Measurements from ENCODE around the gene CHST7. TPM values are rescaled to one million over a fixed set of nuclear protein-coding genes. Genes with fewer than 3 reads are reported as not detected.

The CHST7 gene
- total and polyA plus RNA-seq, 9 donors = 5.9 to 144 (median 25.3) TPM

GRCh38 chrX:46645614-46646013 lies 72.0 kb downstream of the CHST7 start:
- no peaks in the 10 kb centered on the region for H3K27me3 ChIP-seq
- WGBS, 3 donors = 58 to 80% (median 63%) methylated on average over 4 of the region's 4 CpGs
- H3K27ac ChIP-seq = no peak overlapping the region
- no peaks in the 10 kb centered on the region for H3K4me1 ChIP-seq (ENCODE audit: insufficient read depth)
- DNase-seq = no peak
- no peak for TF ChIP-seq CTCF (IDR thresholded peaks at IDR 0.05)
- no peak for TF ChIP-seq POLR2A (IDR thresholded peaks at IDR 0.05)
- no peak for TF ChIP-seq EP300 (IDR thresholded peaks at IDR 0.05)
- no peaks in the 10 kb centered on the region for H3K9me3 ChIP-seq
- intact Hi-C loops (cut with DNase I) = loop anchor here in 2 of 4 donors (5.0 to 10.0 kb wide), 2 partner anchors 71 to 73 kb away; partner anchors contain the start of gene CHST7 (in 2 of the 2)
- no peaks in the 10 kb centered on the region for H3K36me3 ChIP-seq
- H3K4me3 ChIP-seq = no peak overlapping the region

- Histone ChIP-seq H3K36me3 (no peaks in the 10 kb centered on the region), H3K27me3 (no peaks in the 10 kb centered on the region), H3K27ac (no peak overlapping the region), H3K9me3 (no peaks in the 10 kb centered on the region), H3K4me1 (ENCODE audit: insufficient read depth) (no peaks in the 10 kb centered on the region), H3K4me3 (no peak overlapping the region)
- intact Hi-C loops (cut with DNase I) = loop anchor here in 2 of 4 donors (5.0 to 10.0 kb wide), 2 partner anchors 72 to 75 kb away; partner anchors contain the start of gene CHST7 (in 2 of the 2)
- 62 to 67% (median 64%) methylated on average over 5 of the region's 5 CpGs for WGBS, 3 donors
- TF ChIP-seq CTCF (IDR thresholded peaks at IDR 0.05) = no peak
- no peak for TF ChIP-seq POLR2A (IDR thresholded peaks at IDR 0.05)
- no peak for DNase-seq
These were observed 73.7 kb downstream of the CHST7 start for GRCh38 chrX:46647251-46647650.

Small RNAs within 50 kb of the gene (small RNA-seq; reads per million reads assigned to genes)
- not detected for gene RF00017

Other genes starting within 250 kb of the CHST7 start
- 10 to 100 TPM in 1 of 7 donors, 1 to 10 TPM in 6; 2.8 to 11.5 (median 3.8) TPM for gene ZNF674, start 28.3 kb upstream of the CHST7 start, total RNA-seq
- 1 to 10 TPM; 1.6 to 2.8 TPM for gene ZNF674, start 28.3 kb upstream of the CHST7 start, polyA plus RNA-seq
- 10 to 100 TPM in 4 of 7 donors, 1 to 10 TPM in 3; 7.9 to 22.3 (median 10.8) TPM for gene SLC9A7, start 185.4 kb downstream of the CHST7 start, total RNA-seq
- gene SLC9A7, start 185.4 kb downstream of the CHST7 start, polyA plus RNA-seq = 1 to 10 TPM; 2.2 to 6.1 TPM

Data from ovary (tissue), 9 donors.